Thoracic aorta (tissue), 2 donors: ENCODE measurements around the gene CCDC89. TPM values are rescaled to one million over a fixed set of nuclear protein-coding genes. Genes with fewer than 3 reads are reported as not detected.

Experiments used
- ATAC-seq: fragments of 150-250 bp; one replicate; pipeline ENCODE4 v1.8.0; 2017; ENCODE audit warnings: low read depth; ENCODE audit not compliant: insufficient number of reproducible peaks, low FRiP score
- DNase-seq: peaks from one replicate; pipeline ENCODE4 v3.0.0-alpha.2; 2020; ENCODE audit warnings: low spot score
- H3K27ac ChIP-seq, 2 donors: fragments of 200-600 bp; sonication (generic); 1 replicate in 1 of 2; 2 replicates in 1 of 2; pipeline ENCODE4 v1.5.1; 2016; ENCODE audit warnings: mild to moderate bottlenecking in 2 of 2, moderate library complexity in 2 of 2
- H3K27me3 ChIP-seq: fragments of 200-600 bp; sonication (generic); replicated peaks from 2 replicates; pipeline ENCODE4 v1.6.0; 2016; ENCODE audit warnings: mild to moderate bottlenecking; ENCODE audit not compliant: insufficient read depth
- H3K36me3 ChIP-seq: fragments of 200-600 bp; sonication (generic); one replicate; pipeline ENCODE4 v1.5.1; 2016
- H3K4me1 ChIP-seq, 2 donors: fragments of 200-600 bp; sonication (generic); 1 replicate in 1 of 2; 2 replicates in 1 of 2; pipeline versions ENCODE4 v1.5.1 to v1.6.0; 2016; ENCODE audit warnings: low read depth in 2 of 2, mild to moderate bottlenecking in 1 of 2; ENCODE audit not compliant: control insufficient read depth in 1 of 2
- H3K4me3 ChIP-seq: fragments of 200-600 bp; sonication (generic); 2 replicates; pipeline ENCODE4 v1.5.1; 2016; ENCODE audit warnings: mild to moderate bottlenecking
- H3K9me3 ChIP-seq: fragments of 200-600 bp; sonication (generic); 2 replicates; pipeline ENCODE4 v1.5.1; 2016
- CTCF ChIP-seq: fragments of 200-600 bp; sonication (generic); IDR thresholded peaks from one replicate; pipeline ENCODE4 v1.5.1; 2019; ENCODE audit warnings: antibody characterized with exemption
- total RNA-seq, 2 donors: library from RNA; depleted of rRNA; stranded (reverse); fragments of >200 nt; gene quantifications; one replicate each; pipeline versions ENCODE4 v1.1.0 to v1.2.3, GENCODE V29; 2016

The CCDC89 gene
- total RNA-seq = 1 to 10 TPM in 1 of 2 donors, under 1 TPM in 1; 0.81 to 2.3 TPM

DNA sequence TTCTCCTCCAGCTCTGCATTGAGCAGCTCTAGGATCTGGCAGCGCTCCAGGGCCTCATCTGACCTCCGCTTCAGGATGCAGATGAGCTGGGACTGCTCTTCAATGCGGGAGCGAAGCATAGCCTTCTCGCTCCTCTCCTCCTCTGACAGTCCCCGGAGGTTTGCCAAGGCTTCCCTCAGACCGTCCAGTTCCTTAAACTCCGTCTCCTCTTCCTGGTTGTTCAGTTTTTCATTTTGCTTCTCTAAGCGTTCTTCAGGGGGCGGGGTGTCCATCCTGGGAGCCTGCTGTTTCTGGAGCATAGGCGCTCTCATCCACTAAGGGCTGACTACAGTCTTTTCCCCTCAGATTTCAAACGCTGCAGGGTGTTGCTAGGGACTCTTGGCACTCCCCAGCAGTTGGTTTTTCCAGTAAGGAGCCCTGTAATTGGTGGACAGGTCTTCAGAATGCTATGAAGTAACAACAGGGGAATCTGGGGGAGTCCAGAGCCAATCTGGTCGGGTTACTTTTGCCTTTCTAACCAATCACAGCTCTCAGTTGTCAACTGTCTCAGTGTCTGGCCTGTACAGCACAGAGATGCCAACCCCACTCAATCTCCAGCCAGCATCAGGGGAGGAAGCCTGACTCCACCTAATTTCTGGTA is at the start of gene CCDC89:
Gene CCDC89, minus strand, starts transcription at position 376 of the 640 bp plus-strand sequence. Its CDS starts 65 bp downstream, at position 311.
- Histone ChIP-seq H3K9me3 (no peaks in the 10 kb centered on the region), H3K4me3 (peak within 1 kb of the TSS; percentile 75), H3K36me3 (no peaks in the 10 kb centered on the region), H3K4me1 (peaks cover 5 to 15% of the 10 kb centered on the region in 2 donors), H3K27ac (peak within 1 kb of the TSS; percentile 54 to 77), H3K27me3 (no peaks in the 10 kb centered on the region)
- ATAC-seq (peak; percentile 100), DNase-seq (peak; percentile 64)
- TF ChIP-seq CTCF = no peak

DNA sequence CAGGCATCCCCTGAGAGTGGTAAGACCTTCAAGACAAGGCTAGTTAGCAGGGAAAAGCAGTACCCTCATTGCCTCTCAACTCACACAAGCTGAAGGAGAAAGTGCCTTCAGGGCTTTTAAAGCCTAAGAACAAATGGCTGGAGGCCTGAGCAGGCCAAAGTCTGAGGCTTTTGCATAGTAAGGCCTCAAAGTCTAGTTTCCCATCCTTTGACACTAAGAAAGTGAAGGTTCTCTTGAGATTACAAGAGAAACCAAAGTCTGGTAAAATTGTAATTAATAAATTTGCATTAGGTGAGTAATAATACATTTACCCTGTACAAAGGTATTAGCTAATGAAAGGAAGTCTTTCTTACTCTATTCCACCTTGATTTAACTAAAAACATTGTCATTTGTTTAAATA is 47.0 kb upstream of the CCDC89 start:
- H3K36me3 ChIP-seq = no peaks in the 10 kb centered on the region
- ATAC-seq (no peak), DNase-seq (no peak)
- no peak overlapping the region for H3K27ac ChIP-seq
- H3K4me1 ChIP-seq = no peaks in the 10 kb centered on the region
- H3K4me3 ChIP-seq = no peak overlapping the region
- H3K9me3 ChIP-seq = no peaks in the 10 kb centered on the region
- H3K27me3 ChIP-seq = no peaks in the 10 kb centered on the region
- no peak for TF ChIP-seq CTCF

DNA sequence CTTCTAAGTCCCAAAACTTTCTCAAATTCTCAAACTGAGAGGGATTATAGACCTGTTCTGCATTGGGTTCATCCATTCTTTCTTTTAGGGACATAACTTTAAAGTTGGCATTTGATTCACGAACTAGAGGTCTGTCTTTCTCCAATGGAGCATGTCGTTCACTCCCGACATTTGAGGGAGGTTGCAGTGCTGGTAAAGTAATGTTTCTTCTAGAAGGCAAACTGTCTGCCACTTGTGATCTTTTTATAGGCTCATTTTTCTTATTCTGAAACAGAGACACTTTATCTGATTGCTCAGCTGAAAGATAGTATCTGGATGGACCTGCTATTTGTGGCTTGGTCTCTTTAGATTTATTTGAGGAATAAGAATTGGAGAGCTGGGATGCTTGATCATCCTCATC is 40.4 kb upstream of the CCDC89 start:
- no peaks in the 10 kb centered on the region for H3K4me1 ChIP-seq
- ATAC-seq (no peak), DNase-seq (no peak)
- H3K27ac ChIP-seq = no peak overlapping the region
- H3K4me3 ChIP-seq = no peak overlapping the region
- H3K27me3 ChIP-seq = no peaks in the 10 kb centered on the region
- no peaks in the 10 kb centered on the region for H3K36me3 ChIP-seq
- no peak for TF ChIP-seq CTCF
- no peaks in the 10 kb centered on the region for H3K9me3 ChIP-seq

DNA sequence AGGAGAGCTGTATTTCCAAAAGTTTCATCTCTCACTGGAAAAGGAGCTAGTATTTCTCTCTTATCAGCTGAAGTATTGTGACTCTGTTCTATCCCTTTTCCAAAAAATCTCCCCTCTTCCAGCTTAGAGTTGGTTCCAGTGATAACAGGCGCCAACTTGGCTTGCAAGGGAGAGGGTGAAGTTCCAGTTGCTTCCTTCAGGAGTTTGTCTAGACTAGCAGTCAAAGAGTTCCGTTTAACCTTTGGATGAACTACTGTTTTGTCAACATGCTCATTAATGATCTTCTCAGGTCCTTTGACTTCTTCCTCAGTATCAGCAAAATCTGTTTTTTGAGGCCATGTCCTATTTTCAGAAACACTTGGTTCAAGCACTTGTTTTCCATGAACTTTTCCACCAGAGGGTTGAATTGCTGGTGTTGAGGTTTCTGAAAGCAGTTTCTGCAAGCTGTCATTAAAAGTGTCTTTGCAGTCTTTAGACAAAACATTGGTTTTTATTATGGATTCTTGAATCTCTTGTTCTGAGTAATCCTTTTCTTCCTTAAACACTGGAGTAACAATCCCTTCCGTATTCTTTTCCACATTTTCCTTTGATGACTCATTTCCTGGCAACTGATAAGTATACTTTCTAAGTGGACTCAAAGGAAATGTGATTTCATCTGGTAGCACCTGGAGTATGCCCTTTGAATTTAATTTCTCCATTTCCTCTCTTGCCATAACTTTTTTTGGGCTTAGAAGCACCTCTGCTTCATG is 39.7 kb upstream of the CCDC89 start:
- no peaks in the 10 kb centered on the region for H3K9me3 ChIP-seq
- ATAC-seq (no peak), DNase-seq (no peak)
- H3K27me3 ChIP-seq = no peaks in the 10 kb centered on the region
- no peak overlapping the region for H3K4me3 ChIP-seq
- no peak overlapping the region for H3K27ac ChIP-seq
- H3K36me3 ChIP-seq = no peaks in the 10 kb centered on the region
- TF ChIP-seq CTCF = no peak
- no peaks in the 10 kb centered on the region for H3K4me1 ChIP-seq

- no peak for DNase-seq
Observed at GRCh38 chr11:85724748-85725465, 38.9 kb upstream of the CCDC89 start.

More at GRCh38 chr11:85724748-85725465, 38.9 kb upstream of the CCDC89 start:
- Histone ChIP-seq H3K4me3 (no peak overlapping the region), H3K4me1 (no peaks in the 10 kb centered on the region), H3K27me3 (no peaks in the 10 kb centered on the region), H3K9me3 (no peaks in the 10 kb centered on the region), H3K36me3 (no peaks in the 10 kb centered on the region), H3K27ac (no peak overlapping the region)
- no peak for TF ChIP-seq CTCF
- no peak for ATAC-seq
